Keratinocyte (primary cell): ENCODE measurements around the gene SMIM10L2A. TPM values are rescaled to one million over a fixed set of nuclear protein-coding genes. Genes with fewer than 3 reads are reported as not detected.

ENCODE experiments used
- DNase-seq: peaks from one replicate; pipeline ENCODE4 v3.0.0-alpha.2; 2011; ENCODE audit warnings: low read depth, missing footprints, low spot score
- FAIRE-seq: peaks from 2 replicates; lab custom pipeline; 2011; peaks lifted over from hg19 to GRCh38; lab: Jason Lieb, UNC
- H2AFZ ChIP-seq: 2 replicates; pipeline ENCODE4 v1.6.0; 2012; ENCODE audit warnings: low read length, control low read depth, inconsistent platforms; ENCODE audit not compliant: control insufficient read depth
- H3K27ac ChIP-seq: 2 replicates; pipeline ENCODE4 v1.5.1; 2011; ENCODE audit warnings: low read length; ENCODE audit not compliant: control insufficient read depth, insufficient read depth
- H3K27me3 ChIP-seq: 3 replicates; pipeline ENCODE4 v1.6.0; 2011; ENCODE audit warnings: low read length; ENCODE audit not compliant: control insufficient read depth, insufficient read depth; ENCODE audit errors: extremely low read depth
- H3K36me3 ChIP-seq, 2 experiments: 2 replicates in 1 of 2; 3 replicates in 1 of 2; pipeline ENCODE4 v1.5.1; 2011; ENCODE audit warnings: low read length in 2 of 2, mild to moderate bottlenecking in 1 of 2; ENCODE audit not compliant: control insufficient read depth in 2 of 2, insufficient read depth in 2 of 2; ENCODE audit errors: extremely low read depth in 1 of 2
- H3K4me1 ChIP-seq: 3 replicates; pipeline ENCODE4 v1.5.1; 2011; ENCODE audit warnings: low read length; ENCODE audit not compliant: control insufficient read depth, insufficient read depth; ENCODE audit errors: extremely low read depth
- H3K4me2 ChIP-seq: 3 replicates; pipeline ENCODE4 v1.6.0; 2011; ENCODE audit warnings: low read depth, low read length; ENCODE audit not compliant: control insufficient read depth, insufficient read depth; ENCODE audit errors: extremely low read depth
- H3K4me3 ChIP-seq, 3 experiments: fragments of 200-600 bp in 1 of 3; sonication (generic) in 1 of 3; 2 replicates in 2 of 3; 3 replicates in 1 of 3; pipeline ENCODE4 v1.5.1; 2011 to 2016; ENCODE audit warnings: low read length in 3 of 3, mild to moderate bottlenecking in 3 of 3, control low read depth in 2 of 3, inconsistent platforms in 1 of 3, low read depth in 1 of 3, mixed read lengths in 1 of 3, mixed run types in 1 of 3, moderate library complexity in 1 of 3; ENCODE audit not compliant: control insufficient read depth in 2 of 3, insufficient read depth in 2 of 3; ENCODE audit errors: extremely low read depth in 1 of 3
- H3K79me2 ChIP-seq: 2 replicates; pipeline ENCODE4 v1.6.0; 2012; ENCODE audit warnings: low read length; ENCODE audit not compliant: control insufficient read depth, insufficient read depth
- H3K9ac ChIP-seq: 3 replicates; pipeline ENCODE4 v1.6.0; 2011; ENCODE audit warnings: low read length; ENCODE audit not compliant: control insufficient read depth, insufficient read depth; ENCODE audit errors: extremely low read depth
- H3K9me1 ChIP-seq: 3 replicates; pipeline ENCODE4 v1.6.0; 2011; ENCODE audit warnings: low read length; ENCODE audit not compliant: control insufficient read depth, insufficient read depth; ENCODE audit errors: extremely low read depth
- H3K9me3 ChIP-seq: 2 replicates; pipeline ENCODE4 v1.5.1; 2012; ENCODE audit warnings: low read depth, low read length; ENCODE audit not compliant: control insufficient read depth
- H4K20me1 ChIP-seq: 3 replicates; pipeline ENCODE4 v1.6.0; 2011; ENCODE audit warnings: low read length; ENCODE audit not compliant: control insufficient read depth, insufficient read depth; ENCODE audit errors: extremely low read depth
- CTCF ChIP-seq, 3 experiments: IDR thresholded peaks in 1 of 3; conservative IDR thresholded peaks in 1 of 3; optimal IDR thresholded peaks in 1 of 3; 2 replicates in 2 of 3; 3 replicates in 1 of 3; pipeline versions ENCODE3 to v1.5.1; 2011; ENCODE audit warnings: low read length in 3 of 3, mild to moderate bottlenecking in 3 of 3, moderate library complexity in 2 of 3, control low read depth in 1 of 3, inconsistent platforms in 1 of 3; ENCODE audit not compliant: insufficient read depth in 2 of 3; ENCODE audit errors: extremely low read depth in 1 of 3
- EZH2 ChIP-seq: IDR thresholded peaks from one replicate; pipeline ENCODE4 v1.6.1; 2012; ENCODE audit warnings: inconsistent platforms, mild to moderate bottlenecking, low read length, moderate library complexity
- dilution Hi-C: fragments of 300-500 bp; cut with MboI; formaldehyde crosslinking; loops from one replicate; pipeline ENCODE4 v1.7.0; 2020; ENCODE audit warnings: low sequenced_read_pairs; ENCODE audit not compliant: extremely low pct_ligation_motif_present
- polyA plus RNA-seq, 5 experiments: library from polyadenylated mRNA; depleted of rRNA in 3 of 5; stranded (reverse) in 3 of 5; stranded (forward) in 1 of 5; unstranded in 1 of 5; fragments of >200 nt; gene quantifications; 1 replicate in 1 of 5; 2 replicates in 3 of 5; 3 replicates in 1 of 5; pipeline versions ENCODE4 v1.2.1 to v1.2.3, GENCODE V29; 2011 to 2012; ENCODE audit warnings: missing spikeins in 2 of 5, low read depth in 1 of 5, low replicate concordance in 1 of 5
- small RNA-seq, 3 experiments: library from RNA; depleted of rRNA; stranded (forward); fragments of <200 nt; gene quantifications; one replicate each; pipeline ENCODE3, GENCODE V24; 2012; ENCODE audit warnings: low read depth in 3 of 3, low replicate concordance in 1 of 3; ENCODE audit not compliant: insufficient read length in 3 of 3

The SMIM10L2A gene
- polyA plus RNA-seq, 1 donor (not counting 4 experiments of a cell fraction or from before 2014, with no cell fraction given): 0.49 TPM

- no peaks in the 10 kb centered on the region for H4K20me1 ChIP-seq
- H3K9me3 ChIP-seq: no peaks in the 10 kb centered on the region
- no peak overlapping the region for H3K4me3 ChIP-seq
- no peak overlapping the region for H2AFZ ChIP-seq
- no peaks in the 10 kb centered on the region for H3K4me1 ChIP-seq
- H3K9ac ChIP-seq: no peak overlapping the region
- FAIRE-seq (no peak), DNase-seq (no peak)
- H3K36me3 ChIP-seq: no peaks in the 10 kb centered on the region
- no peak for TF ChIP-seq CTCF (optimal IDR thresholded peaks at IDR 0.05 in 1 of 3, IDR thresholded peaks at IDR 0.05 in 1 of 3, conservative IDR thresholded peaks at IDR 0.05 in 1 of 3; ENCODE audit: extremely low read depth in 1 of 3, insufficient read depth in 2 of 3, low read length in 3 of 3)
- TF ChIP-seq EZH2: no peak
- no peaks in the 10 kb centered on the region for H3K27me3 ChIP-seq
- H3K4me2 ChIP-seq: no peak overlapping the region
- H3K79me2 ChIP-seq: no peaks in the 10 kb centered on the region
- dilution Hi-C loops: no loop called here
- no peaks in the 10 kb centered on the region for H3K9me1 ChIP-seq
- H3K27ac ChIP-seq: no peak overlapping the region
Measured at GRCh38 chrX:135476378-135476777, 54.6 kb downstream of the SMIM10L2A start.

- Histone ChIP-seq H3K4me2 (no peak overlapping the region), H3K9me1 (no peaks in the 10 kb centered on the region), H3K27me3 (no peaks in the 10 kb centered on the region), H3K9me3 (no peaks in the 10 kb centered on the region), H3K36me3 (no peaks in the 10 kb centered on the region), H3K79me2 (no peaks in the 10 kb centered on the region), H3K4me3 (no peak overlapping the region), H3K9ac (no peak overlapping the region), H4K20me1 (no peaks in the 10 kb centered on the region), H3K4me1 (no peaks in the 10 kb centered on the region), H3K27ac (no peak overlapping the region), H2AFZ (no peak overlapping the region)
- dilution Hi-C loops: no loop called here
- FAIRE-seq (no peak), DNase-seq (no peak)
- TF ChIP-seq EZH2: no peak
- TF ChIP-seq CTCF (optimal IDR thresholded peaks at IDR 0.05 in 1 of 3, IDR thresholded peaks at IDR 0.05 in 1 of 3, conservative IDR thresholded peaks at IDR 0.05 in 1 of 3; ENCODE audit: extremely low read depth in 1 of 3, insufficient read depth in 2 of 3, low read length in 3 of 3): peak; percentile 59 to 76 (median 66)
Measured at GRCh38 chrX:135477576-135477975, 55.8 kb downstream of the SMIM10L2A start.

Small RNA genes within 50 kb of the gene (small RNA-seq; reads per million reads assigned to genes)
- gene RNA5SP515: 0 to 0.67 (median 0) reads per million in 3 experiments

Other genes starting within 250 kb of the SMIM10L2A start
- gene ETDA, start 169.9 kb upstream of the SMIM10L2A start, polyA plus RNA-seq: not detected in 3 replicates
- gene ETDC, start 112.5 kb upstream of the SMIM10L2A start, polyA plus RNA-seq: not detected in 3 replicates
- 2.5 to 6.0 TPM (median 5.3 TPM) in 3 replicates for gene ZNF75D, start 77.8 kb upstream of the SMIM10L2A start, polyA plus RNA-seq
- gene ZNF449, start 77.1 kb upstream of the SMIM10L2A start, polyA plus RNA-seq: 2.5 to 5.7 TPM (median 5.3 TPM) in 3 replicates
- gene INTS6L, start 98.7 kb downstream of the SMIM10L2A start, polyA plus RNA-seq: 5.2 to 14.5 TPM (median 11.4 TPM) in 3 replicates